Stimulated activated CD8-positive, alpha-beta memory T cell treated with anti-CD3 and anti-CD28 coated beads, Interleukin-12 subunit alpha, Interleukin-12 subunit beta, amount 100 ng/mL, for 4 hours (primary cell): Measurements from ENCODE around the gene TAF1B.

Experiments
- DNase-seq: peaks from one replicate; pipeline ENCODE4 v3.0.0-alpha.2; 2020; ENCODE audit warnings: low read depth

The TAF1B gene

GRCh38 chr2:9941196-9941995 is 98.1 kb downstream of the TAF1B start:
- DNase-seq = no peak

- DNase-seq = no peak
Measured at GRCh38 chr2:9941996-9942390, 98.7 kb downstream of the TAF1B start.

GRCh38 chr2:9944330-9944758 is 101.1 kb downstream of the TAF1B start:
- DNase-seq = no peak

GRCh38 chr2:9945596-9945995 is 102.3 kb downstream of the TAF1B start:
- DNase-seq = no peak

GRCh38 chr2:9946076-9946475 is 102.8 kb downstream of the TAF1B start:
- no peak for DNase-seq

GRCh38 chr2:9946818-9947217 is 103.5 kb downstream of the TAF1B start:
- DNase-seq = no peak

- DNase-seq = no peak
Measured at GRCh38 chr2:9948721-9949120, 105.4 kb downstream of the TAF1B start.

- no peak for DNase-seq
Measured at GRCh38 chr2:9949239-9949991, 106.1 kb downstream of the TAF1B start.

GRCh38 chr2:9949992-9950520 is 106.8 kb downstream of the TAF1B start:
- DNase-seq = no peak

GRCh38 chr2:9950521-9951271 is 107.4 kb downstream of the TAF1B start:
- DNase-seq = no peak

- DNase-seq = no peak
Measured at GRCh38 chr2:9951272-9951521, 107.9 kb downstream of the TAF1B start.

GRCh38 chr2:9951522-9952285 is 108.4 kb downstream of the TAF1B start, which contains the start of gene GRHL1:
TSS of gene GRHL1 (plus strand) at chr2:9951693. CDS start at chr2:9951834, 141 bp downstream.
- DNase-seq = peak; percentile 85

GRCh38 chr2:9952286-9952737 is 109.0 kb downstream of the TAF1B start:
- no peak for DNase-seq

GRCh38 chr2:9952856-9953503 is 109.7 kb downstream of the TAF1B start:
- no peak for DNase-seq

- DNase-seq = no peak
Measured at GRCh38 chr2:9954136-9954535, 110.9 kb downstream of the TAF1B start.

GRCh38 chr2:9958057-9958456 is 114.8 kb downstream of the TAF1B start:
- DNase-seq = no peak

GRCh38 chr2:9959262-9959661 is 116.0 kb downstream of the TAF1B start:
- no peak for DNase-seq

- DNase-seq = no peak
Measured at GRCh38 chr2:9961013-9961412, 117.7 kb downstream of the TAF1B start.

- DNase-seq = no peak
Measured at GRCh38 chr2:9964334-9964980, 121.2 kb downstream of the TAF1B start.

- no peak for DNase-seq
Measured at GRCh38 chr2:9965119-9965822, 122.0 kb downstream of the TAF1B start.
